SK-N-MC (cell line): ENCODE measurements around the gene CACNA2D1.

Source experiments
- EZH2 ChIP-seq: fragments of 200-600 bp; sonication (generic); IDR thresholded peaks from one replicate; pipeline ENCODE4 v1.6.1; 2017; ENCODE audit warnings: antibody characterized with exemption
- POLR2AphosphoS5 ChIP-seq: IDR thresholded peaks from 2 replicates; pipeline ENCODE4 v1.6.1; 2012; ENCODE audit warnings: mild to moderate bottlenecking, low read depth, low read length, borderline replicate concordance

DNA sequence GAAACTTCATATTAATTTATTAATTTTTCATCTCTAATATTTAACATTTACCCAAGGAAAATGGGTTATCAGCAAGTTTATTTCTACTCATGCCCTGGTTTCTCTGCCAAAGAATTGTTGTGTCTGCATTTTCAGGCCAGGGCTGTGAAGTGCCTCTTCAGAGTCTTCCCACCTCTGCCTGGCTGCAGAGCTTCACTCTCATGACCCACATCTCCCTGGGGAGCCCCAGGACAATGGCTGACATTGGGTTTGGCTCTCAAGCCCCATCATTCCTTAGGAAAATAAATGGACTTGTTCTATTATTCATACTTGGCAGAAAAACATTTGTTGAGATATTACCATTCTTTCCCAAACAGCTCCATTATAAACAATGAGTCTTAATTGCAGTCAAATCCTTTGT, 30.3 kb downstream of the CACNA2D1 start:
- no peak for TF ChIP-seq EZH2
- TF ChIP-seq POLR2AphosphoS5 = no peak
